Measurements from ENCODE around the gene SLC30A5. TPM values are rescaled to one million over a fixed set of nuclear protein-coding genes. Genes with fewer than 3 reads are reported as not detected.

Gene SLC30A5
- total RNA-seq, 1 donor from 2014 or later = 57.2 TPM

GRCh38 chr5:69166686-69167492 lies 73.1 kb downstream of the SLC30A5 start, which contains the start of gene CCNB1:
Gene CCNB1, plus strand, starts transcription at chr5:69167150. Its CDS starts 113 bp downstream, at chr5:69167263.
- DNase-seq (ENCODE audit: low read depth, low spot score) = peak; percentile 83

GRCh38 chr5:69167493-69167855 lies 73.7 kb downstream of the SLC30A5 start:
- DNase-seq (ENCODE audit: low read depth, low spot score) = no peak

- DNase-seq (ENCODE audit: low read depth, low spot score) = no peak
Observed at GRCh38 chr5:69167929-69168328, 74.1 kb downstream of the SLC30A5 start.

DNA sequence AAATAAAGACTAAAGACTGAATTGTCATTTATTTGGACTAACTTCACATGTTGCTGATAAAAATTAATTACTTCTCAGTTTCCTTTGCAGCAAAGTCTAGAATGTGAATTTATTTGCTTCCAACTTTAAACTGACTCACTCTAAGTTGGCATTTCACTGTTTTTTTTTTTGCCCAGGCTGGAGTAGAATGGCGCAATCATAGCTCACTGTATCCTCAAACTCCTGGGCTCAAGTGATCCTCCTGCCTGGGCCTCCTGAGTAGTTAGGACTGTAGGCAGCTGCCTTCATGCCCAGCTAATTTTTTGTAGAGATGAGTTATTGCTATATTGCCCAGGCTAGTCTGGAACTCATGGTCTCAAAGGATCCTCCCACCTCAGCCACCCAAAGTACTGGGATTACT lies 76.7 kb downstream of the SLC30A5 start:
- DNase-seq (ENCODE audit: low read depth, low spot score) = no peak

GRCh38 chr5:69170969-69171368 lies 77.2 kb downstream of the SLC30A5 start:
- DNase-seq (ENCODE audit: low read depth, low spot score) = no peak

Other genes with a start within 250 kb of the SLC30A5 start
- gene CCNB1, start 73.1 kb downstream of the SLC30A5 start, total RNA-seq = 119 and 260 TPM in 2 replicates
- 9.6 and 16.9 TPM in 2 replicates for gene CENPH, start 95.6 kb downstream of the SLC30A5 start, total RNA-seq
- 64.9 and 77.6 TPM in 2 replicates for gene CDK7, start 140.9 kb downstream of the SLC30A5 start, total RNA-seq
- 4.9 and 5.1 TPM in 2 replicates for gene CCDC125, start 238.8 kb downstream of the SLC30A5 start, total RNA-seq